ENCODE data around the gene THAP7.

THAP7 gene

GRCh38 chr22:20978419-20978818 is 23.5 kb downstream of the THAP7 start:
- no peak for DNase-seq

- no peak for DNase-seq
Observed at GRCh38 chr22:20977516-20978170, 24.3 kb downstream of the THAP7 start.

- no peak for DNase-seq
Observed at GRCh38 chr22:20977019-20977418, 24.9 kb downstream of the THAP7 start.

- no peak for DNase-seq
Observed at GRCh38 chr22:20976291-20976877, 25.5 kb downstream of the THAP7 start.

GRCh38 chr22:20975541-20976290 is 26.2 kb downstream of the THAP7 start:
- no peak for DNase-seq

GRCh38 chr22:20974336-20974955 is 27.5 kb downstream of the THAP7 start:
- DNase-seq = no peak

GRCh38 chr22:20973634-20974286 is 28.2 kb downstream of the THAP7 start:
- DNase-seq = no peak

- DNase-seq = no peak
Observed at GRCh38 chr22:20972933-20973577, 28.9 kb downstream of the THAP7 start.

- peak; percentile 72 for DNase-seq
Observed at GRCh38 chr22:20972014-20972694, 29.8 kb downstream of the THAP7 start.

GRCh38 chr22:20970939-20971657 is 30.8 kb downstream of the THAP7 start:
- no peak for DNase-seq

- no peak for DNase-seq
Observed at GRCh38 chr22:20968281-20968977, 33.5 kb downstream of the THAP7 start.

- DNase-seq = no peak
Observed at GRCh38 chr22:20967697-20968211, 34.2 kb downstream of the THAP7 start.

GRCh38 chr22:20966883-20967696 is 34.8 kb downstream of the THAP7 start, which contains the start of gene AIFM3:
Gene AIFM3, plus strand, starts transcription at chr22:20967255. Its CDS starts 690 bp downstream, at chr22:20967945.
- DNase-seq = no peak

- no peak for DNase-seq
Observed at GRCh38 chr22:20965888-20966855, 35.7 kb downstream of the THAP7 start.

- no peak for DNase-seq
Observed at GRCh38 chr22:20965104-20965887, 36.6 kb downstream of the THAP7 start.

GRCh38 chr22:20964799-20965103 is 37.2 kb downstream of the THAP7 start:
- no peak for DNase-seq

Measured in fibroblast of skin of back (primary cell).